ENCODE results near the gene GOLGA6L2.

DNA sequence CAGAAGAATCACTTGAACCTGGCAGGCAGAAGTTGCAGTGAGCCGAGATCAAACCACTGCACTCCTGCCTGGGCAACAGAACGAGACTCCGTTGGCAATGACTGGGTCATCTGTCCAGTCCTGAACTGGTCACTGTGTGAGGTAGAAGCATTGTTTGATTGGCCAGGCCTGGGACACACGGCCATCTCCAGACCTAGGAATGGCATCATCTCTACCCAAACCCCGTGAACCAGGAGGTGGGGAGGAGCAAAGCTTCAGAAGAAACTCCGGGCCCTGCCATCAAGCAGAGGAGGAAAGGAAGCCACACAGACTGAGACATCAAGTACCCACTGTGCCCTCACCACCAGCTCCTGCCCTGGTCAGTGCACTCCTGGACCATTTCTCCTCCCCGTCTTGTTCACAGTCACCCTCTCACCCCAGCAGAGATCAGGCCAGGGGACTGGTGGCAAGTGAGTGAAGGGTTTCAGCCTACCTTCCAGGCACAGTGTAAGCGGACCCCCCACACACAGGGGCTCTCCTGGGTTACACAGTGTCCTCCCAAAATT lies 31.6 kb downstream of the GOLGA6L2 start:
- TF ChIP-seq ELF4 (CRISPR knock-in tag; IDR thresholded peaks at IDR 0.05; ENCODE audit: borderline replicate concordance) = no peak
- TF ChIP-seq, protein P1, sequence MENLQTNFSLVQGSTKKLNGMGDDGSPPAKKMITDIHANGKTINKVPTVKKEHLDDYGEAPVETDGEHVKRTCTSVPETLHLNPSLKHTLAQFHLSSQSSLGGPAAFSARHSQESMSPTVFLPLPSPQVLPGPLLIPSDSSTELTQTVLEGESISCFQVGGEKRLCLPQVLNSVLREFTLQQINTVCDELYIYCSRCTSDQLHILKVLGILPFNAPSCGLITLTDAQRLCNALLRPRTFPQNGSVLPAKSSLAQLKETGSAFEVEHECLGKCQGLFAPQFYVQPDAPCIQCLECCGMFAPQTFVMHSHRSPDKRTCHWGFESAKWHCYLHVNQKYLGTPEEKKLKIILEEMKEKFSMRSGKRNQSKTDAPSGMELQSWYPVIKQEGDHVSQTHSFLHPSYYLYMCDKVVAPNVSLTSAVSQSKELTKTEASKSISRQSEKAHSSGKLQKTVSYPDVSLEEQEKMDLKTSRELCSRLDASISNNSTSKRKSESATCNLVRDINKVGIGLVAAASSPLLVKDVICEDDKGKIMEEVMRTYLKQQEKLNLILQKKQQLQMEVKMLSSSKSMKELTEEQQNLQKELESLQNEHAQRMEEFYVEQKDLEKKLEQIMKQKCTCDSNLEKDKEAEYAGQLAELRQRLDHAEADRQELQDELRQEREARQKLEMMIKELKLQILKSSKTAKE (CRISPR knock-in tag; IDR thresholded peaks at IDR 0.05; ENCODE audit: borderline replicate concordance) = no peak
- TF ChIP-seq, protein P2, sequence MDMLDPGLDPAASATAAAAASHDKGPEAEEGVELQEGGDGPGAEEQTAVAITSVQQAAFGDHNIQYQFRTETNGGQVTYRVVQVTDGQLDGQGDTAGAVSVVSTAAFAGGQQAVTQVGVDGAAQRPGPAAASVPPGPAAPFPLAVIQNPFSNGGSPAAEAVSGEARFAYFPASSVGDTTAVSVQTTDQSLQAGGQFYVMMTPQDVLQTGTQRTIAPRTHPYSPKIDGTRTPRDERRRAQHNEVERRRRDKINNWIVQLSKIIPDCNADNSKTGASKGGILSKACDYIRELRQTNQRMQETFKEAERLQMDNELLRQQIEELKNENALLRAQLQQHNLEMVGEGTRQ (IDR thresholded peaks at IDR 0.05; ENCODE audit: low read depth, low read length) = no peak
- TF ChIP-seq, protein P2 (CRISPR knock-in tag; IDR thresholded peaks at IDR 0.05; ENCODE audit: borderline replicate concordance) = no peak
- no peak for TF ChIP-seq ISX (CRISPR knock-in tag; conservative IDR thresholded peaks at IDR 0.05)
- TF ChIP-seq ZNF678 (CRISPR knock-in tag; IDR thresholded peaks at IDR 0.05) = no peak
- TF ChIP-seq, protein P3, sequence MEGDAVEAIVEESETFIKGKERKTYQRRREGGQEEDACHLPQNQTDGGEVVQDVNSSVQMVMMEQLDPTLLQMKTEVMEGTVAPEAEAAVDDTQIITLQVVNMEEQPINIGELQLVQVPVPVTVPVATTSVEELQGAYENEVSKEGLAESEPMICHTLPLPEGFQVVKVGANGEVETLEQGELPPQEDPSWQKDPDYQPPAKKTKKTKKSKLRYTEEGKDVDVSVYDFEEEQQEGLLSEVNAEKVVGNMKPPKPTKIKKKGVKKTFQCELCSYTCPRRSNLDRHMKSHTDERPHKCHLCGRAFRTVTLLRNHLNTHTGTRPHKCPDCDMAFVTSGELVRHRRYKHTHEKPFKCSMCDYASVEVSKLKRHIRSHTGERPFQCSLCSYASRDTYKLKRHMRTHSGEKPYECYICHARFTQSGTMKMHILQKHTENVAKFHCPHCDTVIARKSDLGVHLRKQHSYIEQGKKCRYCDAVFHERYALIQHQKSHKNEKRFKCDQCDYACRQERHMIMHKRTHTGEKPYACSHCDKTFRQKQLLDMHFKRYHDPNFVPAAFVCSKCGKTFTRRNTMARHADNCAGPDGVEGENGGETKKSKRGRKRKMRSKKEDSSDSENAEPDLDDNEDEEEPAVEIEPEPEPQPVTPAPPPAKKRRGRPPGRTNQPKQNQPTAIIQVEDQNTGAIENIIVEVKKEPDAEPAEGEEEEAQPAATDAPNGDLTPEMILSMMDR (CRISPR knock-in tag; IDR thresholded peaks at IDR 0.05) = no peak
- TF ChIP-seq U2AF1 (optimal IDR thresholded peaks at IDR 0.05; ENCODE audit: low read depth, low read length) = no peak
- no peak for TF ChIP-seq BHLHE40 (IDR thresholded peaks at IDR 0.05; ENCODE audit: low read length)
- TF ChIP-seq TMF1 (CRISPR knock-in tag; IDR thresholded peaks at IDR 0.05; ENCODE audit: low read depth) = no peak
- TF ChIP-seq, protein P4, sequence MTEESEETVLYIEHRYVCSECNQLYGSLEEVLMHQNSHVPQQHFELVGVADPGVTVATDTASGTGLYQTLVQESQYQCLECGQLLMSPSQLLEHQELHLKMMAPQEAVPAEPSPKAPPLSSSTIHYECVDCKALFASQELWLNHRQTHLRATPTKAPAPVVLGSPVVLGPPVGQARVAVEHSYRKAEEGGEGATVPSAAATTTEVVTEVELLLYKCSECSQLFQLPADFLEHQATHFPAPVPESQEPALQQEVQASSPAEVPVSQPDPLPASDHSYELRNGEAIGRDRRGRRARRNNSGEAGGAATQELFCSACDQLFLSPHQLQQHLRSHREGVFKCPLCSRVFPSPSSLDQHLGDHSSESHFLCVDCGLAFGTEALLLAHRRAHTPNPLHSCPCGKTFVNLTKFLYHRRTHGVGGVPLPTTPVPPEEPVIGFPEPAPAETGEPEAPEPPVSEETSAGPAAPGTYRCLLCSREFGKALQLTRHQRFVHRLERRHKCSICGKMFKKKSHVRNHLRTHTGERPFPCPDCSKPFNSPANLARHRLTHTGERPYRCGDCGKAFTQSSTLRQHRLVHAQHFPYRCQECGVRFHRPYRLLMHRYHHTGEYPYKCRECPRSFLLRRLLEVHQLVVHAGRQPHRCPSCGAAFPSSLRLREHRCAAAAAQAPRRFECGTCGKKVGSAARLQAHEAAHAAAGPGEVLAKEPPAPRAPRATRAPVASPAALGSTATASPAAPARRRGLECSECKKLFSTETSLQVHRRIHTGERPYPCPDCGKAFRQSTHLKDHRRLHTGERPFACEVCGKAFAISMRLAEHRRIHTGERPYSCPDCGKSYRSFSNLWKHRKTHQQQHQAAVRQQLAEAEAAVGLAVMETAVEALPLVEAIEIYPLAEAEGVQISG (CRISPR knock-in tag; IDR thresholded peaks at IDR 0.05) = no peak

Measured in HepG2 (cell line).